Heart left ventricle (tissue), 16 donors: ENCODE measurements around the gene TAF9B. TPM values are rescaled to one million over a fixed set of nuclear protein-coding genes. Genes with fewer than 3 reads are reported as not detected.

Source experiments
- ATAC-seq, 4 donors: fragments of 200-7000 bp; cut with Tn5 transposase; one replicate each; pipeline ENCODE4 v1.9.1; 2020 to 2022; ENCODE audit warnings: moderate library complexity in 4 of 4, mild to moderate bottlenecking in 3 of 4, moderate number of reproducible peaks in 1 of 4
- DNase-seq, 5 donors: peaks; one replicate each; pipeline ENCODE4 v3.0.0-alpha.2; 2020
- H3K27ac ChIP-seq, 12 donors: fragments of 200-600 bp; sonication (generic) in 4 of 12; one replicate each; pipeline versions ENCODE4 v1.5.0 to v1.8.0; 2016 to 2022; ENCODE audit warnings: mild to moderate bottlenecking in 2 of 12
- H3K27me3 ChIP-seq, 9 donors: fragments of 200-600 bp; sonication (generic) in 2 of 9; one replicate each; pipeline versions ENCODE4 v1.5.1 to v1.8.0; 2016 to 2022; ENCODE audit warnings: mild to moderate bottlenecking in 3 of 9
- H3K36me3 ChIP-seq, 9 donors: fragments of 200-600 bp; sonication (generic) in 2 of 9; one replicate each; pipeline versions ENCODE4 v1.5.0 to v1.8.0; 2018 to 2022; ENCODE audit warnings: mild to moderate bottlenecking in 2 of 9
- H3K4me1 ChIP-seq, 12 donors: fragments of 200-600 bp; sonication (generic) in 4 of 12; one replicate each; pipeline versions ENCODE4 v1.5.0 to v1.8.0; 2016 to 2022; ENCODE audit warnings: mild to moderate bottlenecking in 3 of 12
- H3K4me3 ChIP-seq, 12 donors: fragments of 200-600 bp; sonication (generic) in 4 of 12; one replicate each; pipeline versions ENCODE4 v1.5.0 to v1.8.0; 2017 to 2022; ENCODE audit warnings: mild to moderate bottlenecking in 9 of 12, moderate library complexity in 4 of 12
- H3K9me3 ChIP-seq, 12 donors: fragments of 200-600 bp; sonication (generic) in 4 of 12; one replicate each; pipeline versions ENCODE4 v1.5.0 to v1.8.0; 2016 to 2022; ENCODE audit warnings: mild to moderate bottlenecking in 1 of 12
- CTCF ChIP-seq, 12 donors: fragments of 200-600 bp; sonication (generic) in 4 of 12; IDR thresholded peaks; one replicate each; pipeline versions ENCODE4 v1.5.0 to v1.8.0; 2018 to 2022; ENCODE audit warnings: antibody characterized with exemption in 12 of 12, mild to moderate bottlenecking in 5 of 12
- POLR2A ChIP-seq, 2 donors: fragments of 450-650 bp; IDR thresholded peaks; one replicate each; pipeline ENCODE4 v1.6.1; 2017; ENCODE audit warnings: antibody characterized with exemption in 2 of 2, mild to moderate bottlenecking in 2 of 2, moderate library complexity in 2 of 2
- WGBS, 4 donors: extraction: QIAGEN DNeasy Blood & Tissue Kit in 2 of 4; methylation state at CpG; one replicate each; pipeline versions ENCODE4 v1.1.5 to v1.1.7; 2013 to 2018; 5-methylcytosine and 5-hydroxymethylcytosine counted together
- intact Hi-C, 10 donors: fragments of 100-400 bp; cut with DNase I; formaldehyde crosslinking; loops; one replicate each; pipeline versions ENCODE4 v1.11.1 to v1.14.2; 2022
- long read RNA-seq, 3 donors: library from polyadenylated mRNA; unstranded; transcript quantifications; one replicate each; pipeline ENCODE4 v2.0.0, GENCODE V29; 2020 to 2021
- polyA plus RNA-seq, 2 donors: library from polyadenylated mRNA; stranded (reverse); fragments of 200-250 nt; gene quantifications; one replicate each; pipeline ENCODE4 v1.2.3, GENCODE V29; 2013
- total RNA-seq, 9 donors: library from RNA; depleted of rRNA in 2 of 9; stranded (reverse); fragments of >200 nt in 2 of 9; fragmentation: NEBNext Ultra II Directional in 3 of 9; extraction: Animal tissue kit (Norgen Biotek cat#: 25700) in 3 of 9; gene quantifications; one replicate each; pipeline versions ENCODE4 v1.1.0 to v1.2.4, GENCODE V29; 2016 to 2023
- donor health status: ischemic (EF 13 %, LVEDD 7.1; RV severe dilation, severe dysfunction).
- donor health status: healthy with polysubstance abuse.
- donor health status: DM: no; HTN: yes; CAD: no.
- donor health status: DM: no; HTN: no; CAD: no.
- donor health status: ischemic (EF 25% LVEDD 6.9; RV normal size, moderate dysfunction).
- donor health status: ischemic (EF 25% LVEDD 5.7; RV mildly dilated, moderate dysfunction).
- donor health status: healthy.
- donor health status: DM: yes; HTN: yes; CAD: no.
- donor health status: ischemic (EF 35%, LVEDD 5.7; RV mildly dilated, moderate dysfunction).
- donor health status: nonischemic (EF 11% LVEDD 7.7; RV severe dilation, severe dysfunction).
- donor health status: DM: yes; HTN: yes; CAD: no.
- donor health status: PGD.
- donor health status: ischemic (EF 29% LVEDD 5.4; RV normal size, mild dysfunction).
- donor health status: nonischemic (EF 23%, LVEDD 6.1; RV moderate dilation, normal function).

The TAF9B gene
- total RNA-seq: 10 to 100 TPM; 17.7 to 31.9 (median 24.5) TPM
- 10 to 100 TPM; 10.2 to 15.7 TPM for polyA plus RNA-seq
- long read RNA-seq, donor 1, transcript TAF9B-201 (7 exons, 2,713 nt): major isoform, 19 of 22 reads
- long read RNA-seq, donor 1, partial matches to known transcripts: 0 of 22 reads
- long read RNA-seq, donor 1, other reads (novel, unspliced or antisense): 3 of 22 reads
- long read RNA-seq, donor 2, transcript TAF9B-201 (7 exons, 2,713 nt): major isoform, 91 of 99 reads
- long read RNA-seq, donor 2, partial matches to known transcripts: 6 of 99 reads
- long read RNA-seq, donor 2, other reads (novel, unspliced or antisense): 2 of 99 reads
- long read RNA-seq, donor 3, transcript TAF9B-201 (7 exons, 2,713 nt): major isoform, 14 of 20 reads
- long read RNA-seq, donor 3, partial matches to known transcripts: 0 of 20 reads
- long read RNA-seq, donor 3, other reads (novel, unspliced or antisense): 6 of 20 reads

GRCh38 chrX:78139160-78140123 is at the start of gene TAF9B:
Gene TAF9B, minus strand, starts transcription at chrX:78139650. Its CDS starts 39 bp downstream, at chrX:78139611.
- DNase-seq (peak; percentile 81 to 90 (median 88)), ATAC-seq (peak; percentile 98 to 99 (median 99))
- no peaks in the 10 kb centered on the region for H3K9me3 ChIP-seq
- TF ChIP-seq CTCF (IDR thresholded peaks at IDR 0.05) (peak in 1 of 12 donors; percentile 7), POLR2A (IDR thresholded peaks at IDR 0.05) (peak in 1 of 2 donors; percentile 48)
- peaks cover 0 to 4% (median 0%) of the 10 kb centered on the region in 12 donors for H3K4me1 ChIP-seq
- WGBS, 4 donors: 4 to 51% (median 28%) methylated on average over 50 to 59 of the region's 59 CpGs
- H3K27me3 ChIP-seq: no peaks in the 10 kb centered on the region
- H3K4me3 ChIP-seq: peak within 1 kb of the TSS; percentile 24 to 97 (median 78)
- intact Hi-C loops: no loop called here
- peaks cover 0 to 18% (median 0%) of the 10 kb centered on the region in 9 donors for H3K36me3 ChIP-seq
- H3K27ac ChIP-seq: peak within 1 kb of the TSS; percentile 9 to 85 (median 74)

GRCh38 chrX:78182881-78183280 is 43.4 kb upstream of the TAF9B start:
- ATAC-seq (no peak), DNase-seq (no peak)
- H3K36me3 ChIP-seq: no peaks in the 10 kb centered on the region
- H3K9me3 ChIP-seq: no peaks in the 10 kb centered on the region
- H3K27me3 ChIP-seq: no peaks in the 10 kb centered on the region
- H3K4me3 ChIP-seq: no peak overlapping the region
- intact Hi-C loops: no loop called here
- 72 to 95% (median 91%) methylated on average over 7 of the region's 7 CpGs for WGBS, 4 donors
- no peaks in the 10 kb centered on the region for H3K4me1 ChIP-seq
- no peak overlapping the region for H3K27ac ChIP-seq
- no peak for TF ChIP-seq CTCF (IDR thresholded peaks at IDR 0.05)
- no peak for TF ChIP-seq POLR2A (IDR thresholded peaks at IDR 0.05)

- ATAC-seq: no peak
- H3K36me3 ChIP-seq: no peaks in the 10 kb centered on the region
- no peaks in the 10 kb centered on the region for H3K4me1 ChIP-seq
- intact Hi-C loops: no loop called here
- no peaks in the 10 kb centered on the region for H3K9me3 ChIP-seq
- H3K27ac ChIP-seq: no peak overlapping the region
- no peak overlapping the region for H3K4me3 ChIP-seq
- DNase-seq: no peak
- TF ChIP-seq CTCF (IDR thresholded peaks at IDR 0.05) (no peak), POLR2A (IDR thresholded peaks at IDR 0.05) (no peak)
- no peaks in the 10 kb centered on the region for H3K27me3 ChIP-seq
Measured at GRCh38 chrX:78181307-78181706, 41.9 kb upstream of the TAF9B start.

- Histone ChIP-seq H3K27ac (no peak overlapping the region), H3K4me1 (no peaks in the 10 kb centered on the region), H3K36me3 (no peaks in the 10 kb centered on the region), H3K4me3 (no peak overlapping the region), H3K9me3 (no peaks in the 10 kb centered on the region), H3K27me3 (peaks cover 0 to 8% (median 0%) of the 10 kb centered on the region in 9 donors)
- TF ChIP-seq CTCF (IDR thresholded peaks at IDR 0.05): no peak
- no peak for TF ChIP-seq POLR2A (IDR thresholded peaks at IDR 0.05)
- intact Hi-C loops: no loop called here
- ATAC-seq: no peak
- no peak for DNase-seq
Measured at GRCh38 chrX:78168065-78168464, 28.6 kb upstream of the TAF9B start.
